Endodermal cell (in vitro differentiated cells): ENCODE results near the gene LHFPL3. TPM values are rescaled to one million over a fixed set of nuclear protein-coding genes. Genes with fewer than 3 reads are reported as not detected.

Source experiments
- DNase-seq: peaks from one replicate; pipeline ENCODE4 v3.0.0-alpha.2; 2017
- H3K27ac ChIP-seq: 2 replicates; pipeline ENCODE4 v1.5.1; 2013; ENCODE audit warnings: mild to moderate bottlenecking, low read depth, low read length, moderate library complexity
- H3K27me3 ChIP-seq: 2 replicates; pipeline ENCODE4 v1.6.1; 2013; ENCODE audit warnings: mild to moderate bottlenecking, low read length, moderate library complexity; ENCODE audit not compliant: insufficient read depth, control insufficient read depth, poor library complexity, severe bottlenecking
- H3K36me3 ChIP-seq: 2 replicates; pipeline ENCODE4 v1.7.0; 2013; ENCODE audit warnings: mild to moderate bottlenecking, low read length, moderate library complexity; ENCODE audit not compliant: control insufficient read depth, insufficient read depth
- H3K4me1 ChIP-seq: one replicate; pipeline ENCODE4 v1.7.0; 2013; ENCODE audit warnings: low read length; ENCODE audit not compliant: control insufficient read depth, insufficient read depth
- H3K4me3 ChIP-seq: 2 replicates; pipeline ENCODE4 v1.5.1; 2013; ENCODE audit warnings: mild to moderate bottlenecking, low read length, moderate library complexity
- H3K9ac ChIP-seq: 2 replicates; pipeline ENCODE4 v1.6.1; 2013; ENCODE audit warnings: mild to moderate bottlenecking, low read length, moderate library complexity; ENCODE audit not compliant: poor library complexity, severe bottlenecking; ENCODE audit errors: extremely low read depth
- H3K9me3 ChIP-seq: 2 replicates; pipeline ENCODE4 v1.6.1; 2013; ENCODE audit warnings: mild to moderate bottlenecking, low read length, moderate library complexity; ENCODE audit not compliant: control insufficient read depth
- H3K27ac Mint-ChIP-seq: 2 replicates; pipeline ENCODE4 v1.8.0; 2020; ENCODE audit warnings: mixed read lengths
- H3K27me3 Mint-ChIP-seq: 2 replicates; pipeline ENCODE4 v1.8.0; 2021; ENCODE audit warnings: mild to moderate bottlenecking, mixed read lengths; ENCODE audit not compliant: insufficient read depth
- H3K36me3 Mint-ChIP-seq: 2 replicates; pipeline ENCODE4 v1.8.0; 2020; ENCODE audit warnings: low read depth, mixed read lengths
- H3K4me1 Mint-ChIP-seq: 2 replicates; pipeline ENCODE4 v1.8.0; 2020; ENCODE audit warnings: mixed read lengths
- H3K4me3 Mint-ChIP-seq: 2 replicates; pipeline ENCODE4 v1.8.0; 2020; ENCODE audit warnings: mild to moderate bottlenecking, moderate library complexity, mixed read lengths
- H3K9me3 Mint-ChIP-seq: 2 replicates; pipeline ENCODE4 v1.8.0; 2020; ENCODE audit warnings: mild to moderate bottlenecking, mixed read lengths
- CTCF ChIP-seq: fragments of 200-600 bp; sonication (generic); conservative IDR thresholded peaks from 2 replicates; pipeline ENCODE4 v1.5.0; 2021; ENCODE audit warnings: antibody characterized with exemption, mild to moderate bottlenecking
- WGBS, 2 experiments: methylation state at CpG; one replicate each; pipeline versions ENCODE4 v1.1.5 to v1.1.7; 2013; ENCODE audit warnings: missing lambda C conversion rate in 2 of 2, mixed read lengths in 1 of 2; ENCODE audit not compliant: insufficient coverage in 1 of 2, insufficient read length in 1 of 2; 5-methylcytosine and 5-hydroxymethylcytosine counted together
- total RNA-seq, 2 donors: library from RNA; stranded (reverse); fragmentation: NEBNext Ultra II Directional in 1 of 2; extraction: Animal tissue kit (Norgen Biotek cat#: 25700) in 1 of 2; gene quantifications; 2 replicates in 1 of 2; 3 replicates in 1 of 2; pipeline ENCODE4 v1.2.1, GENCODE V29; 2021

Gene LHFPL3
- total RNA-seq, 2 donors from 2014 or later, result not detected

- TF ChIP-seq CTCF, result no peak
- Mint-ChIP-seq H3K27me3 (no peaks in the 10 kb centered on the region), H3K27ac (no peak overlapping the region), H3K4me1 (no peaks in the 10 kb centered on the region), H3K36me3 (no peaks in the 10 kb centered on the region), H3K9me3 (no peaks in the 10 kb centered on the region), H3K4me3 (no peak overlapping the region)
- Histone ChIP-seq H3K9ac (no peak overlapping the region), H3K27ac (no peak overlapping the region), H3K36me3 (no peaks in the 10 kb centered on the region), H3K27me3 (no peaks in the 10 kb centered on the region), H3K4me1 (no peaks in the 10 kb centered on the region), H3K9me3 (no peaks in the 10 kb centered on the region), H3K4me3 (no peak overlapping the region)
- DNase-seq, result no peak
- 86 to 91% methylated on average over 3 to 4 of the region's 4 CpGs for WGBS, 2 experiments
Measured at GRCh38 chr7:104653825-104654401, 325.5 kb downstream of the LHFPL3 start.

- DNase-seq, result no peak
- Histone ChIP-seq H3K27me3 (no peaks in the 10 kb centered on the region), H3K27ac (no peak overlapping the region), H3K36me3 (no peaks in the 10 kb centered on the region), H3K4me1 (no peaks in the 10 kb centered on the region), H3K4me3 (no peak overlapping the region), H3K9ac (no peak overlapping the region), H3K9me3 (no peaks in the 10 kb centered on the region)
- Mint-ChIP-seq H3K4me1 (no peaks in the 10 kb centered on the region), H3K27ac (no peak overlapping the region), H3K36me3 (no peaks in the 10 kb centered on the region), H3K9me3 (no peaks in the 10 kb centered on the region), H3K4me3 (no peak overlapping the region), H3K27me3 (no peaks in the 10 kb centered on the region)
- no peak for TF ChIP-seq CTCF
- WGBS, 2 experiments, result 38 to 72% methylated on average over 2 to 3 of the region's 3 CpGs
Measured at GRCh38 chr7:104655592-104655991, 327.2 kb downstream of the LHFPL3 start.

- Histone ChIP-seq H3K4me1 (no peaks in the 10 kb centered on the region), H3K27me3 (no peaks in the 10 kb centered on the region), H3K9ac (no peak overlapping the region), H3K36me3 (no peaks in the 10 kb centered on the region), H3K9me3 (no peaks in the 10 kb centered on the region), H3K27ac (no peak overlapping the region), H3K4me3 (no peak overlapping the region)
- H3K36me3 Mint-ChIP-seq, result no peaks in the 10 kb centered on the region
- no peak for DNase-seq
- H3K4me1 Mint-ChIP-seq, result no peaks in the 10 kb centered on the region
- 89 to 100% methylated on average over 1 of the region's 1 CpG for WGBS, 2 experiments
- H3K4me3 Mint-ChIP-seq, result no peak overlapping the region
- H3K9me3 Mint-ChIP-seq, result no peaks in the 10 kb centered on the region
- H3K27me3 Mint-ChIP-seq, result no peaks in the 10 kb centered on the region
- no peak overlapping the region for H3K27ac Mint-ChIP-seq
- no peak for TF ChIP-seq CTCF
Measured at GRCh38 chr7:104656467-104656866, 328.1 kb downstream of the LHFPL3 start.
